ENCODE results near the gene PDCD1.
"Not testable (repeated sequence)": the region's sequence is repeated elsewhere in the genome, so short reads cannot be mapped to it uniquely, and the experiment has no call there.

Gene PDCD1

GRCh38 chr2:241858206-241859016, at the start of gene PDCD1:
Gene PDCD1 (minus strand): TSS chr2:241858894. CDS start chr2:241858838, 56 bp downstream.
- in situ Hi-C loops (cut with MboI; ENCODE audit: low sequenced_read_pairs), result no loop called here

- in situ Hi-C loops (cut with MboI; ENCODE audit: low sequenced_read_pairs), result not testable (repeated sequence)
Measured at GRCh38 chr2:241907831-241908230, 49.1 kb upstream of the PDCD1 start.

GRCh38 chr2:241906826-241907570, 48.3 kb upstream of the PDCD1 start:
- in situ Hi-C loops (cut with MboI; ENCODE audit: low sequenced_read_pairs), result no loop called here

GRCh38 chr2:241906378-241906770, 47.7 kb upstream of the PDCD1 start:
- in situ Hi-C loops (cut with MboI; ENCODE audit: low sequenced_read_pairs), result not testable (repeated sequence)

- in situ Hi-C loops (cut with MboI; ENCODE audit: low sequenced_read_pairs), result no loop called here
Measured at GRCh38 chr2:241905716-241906377, 47.2 kb upstream of the PDCD1 start.

GRCh38 chr2:241904791-241905710, 46.4 kb upstream of the PDCD1 start:
- in situ Hi-C loops (cut with MboI; ENCODE audit: low sequenced_read_pairs), result no loop called here

GRCh38 chr2:241904011-241904718, 45.5 kb upstream of the PDCD1 start:
- in situ Hi-C loops (cut with MboI; ENCODE audit: low sequenced_read_pairs), result no loop called here

- in situ Hi-C loops (cut with MboI; ENCODE audit: low sequenced_read_pairs), result no loop called here
Measured at GRCh38 chr2:241903121-241904010, 44.7 kb upstream of the PDCD1 start.

- in situ Hi-C loops (cut with MboI; ENCODE audit: low sequenced_read_pairs), result no loop called here
Measured at GRCh38 chr2:241902357-241902991, 43.8 kb upstream of the PDCD1 start.

- in situ Hi-C loops (cut with MboI; ENCODE audit: low sequenced_read_pairs), result no loop called here
Measured at GRCh38 chr2:241901500-241902351, 43.0 kb upstream of the PDCD1 start.

- in situ Hi-C loops (cut with MboI; ENCODE audit: low sequenced_read_pairs), result no loop called here
Measured at GRCh38 chr2:241901018-241901380, 42.3 kb upstream of the PDCD1 start.

GRCh38 chr2:241900251-241901017, 41.7 kb upstream of the PDCD1 start:
- in situ Hi-C loops (cut with MboI; ENCODE audit: low sequenced_read_pairs), result no loop called here

GRCh38 chr2:241898463-241899270, 40.0 kb upstream of the PDCD1 start:
- in situ Hi-C loops (cut with MboI; ENCODE audit: low sequenced_read_pairs), result no loop called here

- in situ Hi-C loops (cut with MboI; ENCODE audit: low sequenced_read_pairs), result no loop called here
Measured at GRCh38 chr2:241897231-241897916, 38.7 kb upstream of the PDCD1 start.

GRCh38 chr2:241896746-241897201, 38.1 kb upstream of the PDCD1 start:
- in situ Hi-C loops (cut with MboI; ENCODE audit: low sequenced_read_pairs), result no loop called here

Data from hTERT RPE-1 (cell line).